HepG2 (cell line): ENCODE measurements around the gene RUNDC1. TPM values are rescaled to one million over a fixed set of nuclear protein-coding genes. Genes with fewer than 3 reads are reported as not detected.
A peak's percentile ranks its signal among the peaks of the same experiment; 100 is the strongest.

Experiments
- BRCA1 ChIP-seq: sonication (generic); formaldehyde crosslinking; IDR thresholded peaks from 2 replicates; pipeline ENCODE4 v1.4.0; 2020; ENCODE audit warnings: missing genetic modification reagents
- EEA1 ChIP-seq: sonication (generic); formaldehyde crosslinking; IDR thresholded peaks from 2 replicates; pipeline ENCODE4 v1.5.1; 2020; ENCODE audit warnings: mild to moderate bottlenecking, missing genetic modification reagents, borderline replicate concordance
- ELF1 ChIP-seq: sonication (generic); formaldehyde crosslinking; IDR thresholded peaks from 2 replicates; pipeline ENCODE4 v1.4.0; 2020; ENCODE audit warnings: missing genetic modification reagents
- ELF3 ChIP-seq: IDR thresholded peaks from 2 replicates; pipeline ENCODE4 v1.6.1; 2016; ENCODE audit warnings: missing genetic modification reagents, missing compliant biosample characterization
- EP300 ChIP-seq, 3 experiments: sonication (generic) in 1 of 3; formaldehyde crosslinking in 1 of 3; IDR thresholded peaks; 2 replicates each; pipeline versions ENCODE4 v1.5.1 to v1.6.1; 2011 to 2020; ENCODE audit warnings: low read depth in 2 of 3, low read length in 2 of 3, borderline replicate concordance in 1 of 3, improper control_type of control experiment in 1 of 3, mild to moderate bottlenecking in 1 of 3, missing genetic modification reagents in 1 of 3, moderate library complexity in 1 of 3
- FOXK2 ChIP-seq: fragments of 450-650 bp; IDR thresholded peaks from 2 replicates; pipeline ENCODE4 v1.6.1; 2016
- GPN1 ChIP-seq: sonication (generic); formaldehyde crosslinking; IDR thresholded peaks from 2 replicates; pipeline ENCODE4 v1.5.1; 2020; ENCODE audit warnings: missing genetic modification reagents, borderline replicate concordance
- HDAC1 ChIP-seq: sonication (generic); formaldehyde crosslinking; IDR thresholded peaks from 2 replicates; pipeline ENCODE4 v1.5.1; 2020; ENCODE audit warnings: mild to moderate bottlenecking, missing genetic modification reagents
- KDM2A ChIP-seq: sonication (generic); formaldehyde crosslinking; IDR thresholded peaks from 2 replicates; pipeline ENCODE4 v1.4.0; 2020; ENCODE audit warnings: low read depth, missing genetic modification reagents, borderline replicate concordance
- KDM6A ChIP-seq: IDR thresholded peaks from 2 replicates; pipeline ENCODE4 v1.6.1; 2016; ENCODE audit warnings: low read depth
- MEF2D ChIP-seq: sonication (generic); formaldehyde crosslinking; IDR thresholded peaks from 2 replicates; pipeline ENCODE4 v1.5.1; 2020; ENCODE audit warnings: mild to moderate bottlenecking, missing genetic modification reagents
- MTA1 ChIP-seq: sonication (generic); formaldehyde crosslinking; IDR thresholded peaks from 2 replicates; pipeline ENCODE4 v1.4.0; 2020; ENCODE audit warnings: missing genetic modification reagents, mild to moderate bottlenecking, borderline replicate concordance
- MXI1 ChIP-seq: IDR thresholded peaks from 3 replicates; pipeline ENCODE4 v1.6.1; 2012; ENCODE audit warnings: low read depth, low read length, inconsistent platforms, borderline replicate concordance
- POLR2AphosphoS2 ChIP-seq: IDR thresholded peaks from 2 replicates; pipeline ENCODE4 v1.6.1; 2011; ENCODE audit warnings: low read depth, low read length, improper control_type of control experiment
- REL ChIP-seq: sonication (generic); formaldehyde crosslinking; conservative IDR thresholded peaks from 2 replicates; pipeline ENCODE4 v1.8.0; 2022; ENCODE audit warnings: mild to moderate bottlenecking, missing genetic modification reagents, moderate library complexity
- RXRA ChIP-seq: sonication (generic); formaldehyde crosslinking; IDR thresholded peaks from 2 replicates; pipeline ENCODE4 v1.5.1; 2020; ENCODE audit warnings: missing genetic modification reagents
- ZEB1 ChIP-seq: IDR thresholded peaks from 2 replicates; pipeline ENCODE4 v1.6.1; 2012; ENCODE audit warnings: mild to moderate bottlenecking, low read depth, inconsistent platforms; ENCODE audit not compliant: insufficient replicate concordance
- ZMAT3 ChIP-seq: sonication (generic); formaldehyde crosslinking; conservative IDR thresholded peaks from 2 replicates; pipeline ENCODE4 v1.7.0; 2021; ENCODE audit warnings: missing genetic modification reagents
- ZNF619 ChIP-seq: sonication (generic); formaldehyde crosslinking; IDR thresholded peaks from 2 replicates; pipeline ENCODE4 v1.4.0; 2020; ENCODE audit warnings: mild to moderate bottlenecking, missing genetic modification reagents
- polyA plus RNA-seq, 8 experiments: library from polyadenylated mRNA; depleted of rRNA in 3 of 8; stranded (reverse) in 7 of 8; unstranded in 1 of 8; fragments of >200 nt; fragmentation: Illumina TruSeq in 4 of 8; extraction: Trizol in 4 of 8; gene quantifications; 2 replicates each; pipeline versions ENCODE4 v1.2.1 to v1.2.3, GENCODE V29; 2011 to 2016; ENCODE audit warnings: low read depth in 4 of 8, missing spikeins in 1 of 8, mixed read lengths in 1 of 8; ENCODE audit not compliant: insufficient read depth in 1 of 8
- total RNA-seq, 5 experiments: library from RNA; depleted of rRNA; stranded (reverse); fragments of >200 nt; fragmentation: Illumina TruSeq; extraction: Trizol; gene quantifications; 2 replicates each; pipeline ENCODE4 v1.2.3, GENCODE V29; 2016; ENCODE audit warnings: low read depth in 1 of 5
- TF ChIP-seq, protein P1 (sequence below): sonication (generic); formaldehyde crosslinking; conservative IDR thresholded peaks from 2 replicates; pipeline ENCODE4 v1.8.0; 2022; ENCODE audit warnings: mild to moderate bottlenecking, moderate library complexity, missing genetic modification reagents
- TF ChIP-seq, protein P2 (sequence below): IDR thresholded peaks from 2 replicates; pipeline ENCODE4 v1.6.1; 2016; ENCODE audit warnings: missing compliant biosample characterization, missing genetic modification reagents, borderline replicate concordance
- TF ChIP-seq, protein P3 (sequence below): sonication (generic); formaldehyde crosslinking; IDR thresholded peaks from 2 replicates; pipeline ENCODE4 v1.5.0; 2020; ENCODE audit warnings: mild to moderate bottlenecking, missing genetic modification reagents
- TF ChIP-seq, protein P4 (sequence below): conservative IDR thresholded peaks from 2 replicates; pipeline ENCODE4 v1.6.1; 2018; ENCODE audit warnings: missing genetic modification reagents

RUNDC1 gene
- total and polyA plus RNA-seq, 2 of the 13 experiments (the other 11 are each of a cell fraction or from before 2014, with no cell fraction given): 10.3 to 11.4 TPM

DNA sequence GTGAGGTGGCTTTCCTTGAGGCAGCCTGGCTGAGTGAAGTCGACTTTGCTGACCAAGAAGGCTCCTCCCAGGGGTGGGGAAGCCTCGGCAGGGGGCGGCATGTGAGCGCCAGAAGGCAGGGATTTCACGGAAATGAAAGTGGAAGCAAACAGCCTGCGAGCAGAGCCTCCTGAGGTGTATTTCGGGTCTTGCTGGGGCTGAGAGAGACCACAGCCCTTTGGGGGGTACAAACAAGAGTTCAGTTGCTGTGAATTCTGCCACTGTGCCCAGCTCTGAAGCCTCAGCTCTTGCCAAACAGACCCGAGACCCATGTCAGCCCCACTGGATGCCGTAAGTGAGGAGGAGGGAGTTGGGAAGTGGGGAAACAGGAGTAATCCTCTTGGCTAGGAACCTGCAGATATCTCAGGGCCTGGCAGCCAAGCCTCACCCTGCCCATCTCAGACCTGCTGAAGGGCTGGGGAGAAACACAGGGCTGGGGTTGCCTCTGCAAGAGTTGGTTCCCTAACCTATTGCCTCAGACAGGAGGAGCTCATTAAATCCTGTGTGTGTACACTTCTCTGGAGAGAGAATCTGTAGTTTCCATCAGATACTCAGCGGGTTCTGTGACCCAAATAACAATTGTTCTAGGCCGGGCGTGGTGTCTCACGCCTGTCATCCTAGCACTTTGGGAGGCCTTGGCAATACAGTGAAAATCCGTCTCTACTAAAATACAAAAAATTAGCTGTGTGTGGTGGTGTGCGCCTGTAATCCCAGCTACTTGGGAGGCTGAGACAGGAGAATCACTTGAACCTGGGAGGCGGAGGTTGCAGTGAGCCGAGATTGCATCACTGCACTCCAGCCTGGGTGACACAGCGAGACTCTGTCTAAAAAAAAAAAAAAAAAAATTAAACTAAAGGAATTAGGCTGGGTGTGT is 26.5 kb downstream of the RUNDC1 start, which contains the start of gene IFI35 (continued):
- TF ChIP-seq, protein P1, sequence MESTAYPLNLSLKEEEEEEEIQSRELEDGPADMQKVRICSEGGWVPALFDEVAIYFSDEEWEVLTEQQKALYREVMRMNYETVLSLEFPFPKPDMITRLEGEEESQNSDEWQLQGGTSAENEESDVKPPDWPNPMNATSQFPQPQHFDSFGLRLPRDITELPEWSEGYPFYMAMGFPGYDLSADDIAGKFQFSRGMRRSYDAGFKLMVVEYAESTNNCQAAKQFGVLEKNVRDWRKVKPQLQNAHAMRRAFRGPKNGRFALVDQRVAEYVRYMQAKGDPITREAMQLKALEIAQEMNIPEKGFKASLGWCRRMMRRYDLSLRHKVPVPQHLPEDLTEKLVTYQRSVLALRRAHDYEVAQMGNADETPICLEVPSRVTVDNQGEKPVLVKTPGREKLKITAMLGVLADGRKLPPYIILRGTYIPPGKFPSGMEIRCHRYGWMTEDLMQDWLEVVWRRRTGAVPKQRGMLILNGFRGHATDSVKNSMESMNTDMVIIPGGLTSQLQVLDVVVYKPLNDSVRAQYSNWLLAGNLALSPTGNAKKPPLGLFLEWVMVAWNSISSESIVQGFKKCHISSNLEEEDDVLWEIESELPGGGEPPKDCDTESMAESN: 0 out of 2 replicates have a peak, but pooled peaks have one; percentile 66
- TF ChIP-seq ZEB1 (no peak), HDAC1 (CRISPR knock-in tag) (peak; percentile 75; the same call in 1 of the 2 replicates), POLR2AphosphoS2 (no peak), ZMAT3 (CRISPR knock-in tag) (0 out of 2 replicates have a peak, but pooled peaks have one; percentile 23), REL (CRISPR knock-in tag) (no peak; the same call in 1 of the 2 replicates), KDM6A (CRISPR knock-in tag) (no peak), FOXK2 (no peak), EEA1 (CRISPR knock-in tag) (0 out of 2 replicates have a peak, but pooled peaks have one; percentile 77), MTA1 (no peak), MEF2D (CRISPR knock-in tag) (peak; percentile 22; the same call in 1 of the 2 replicates), RXRA (CRISPR knock-in tag) (peak; percentile 39; the same call in 1 of the 2 replicates), KDM2A (CRISPR knock-in tag) (no peak; the same call in 1 of the 2 replicates), BRCA1 (CRISPR knock-in tag) (0 out of 2 replicates have a peak, but pooled peaks have one; percentile 71), ZNF619 (no peak), ELF3 (peak; percentile 93), EP300 (IDR thresholded peaks at IDR 0.05; ENCODE audit: low read depth in 2 of 2, low read length in 2 of 2) (no peak), EP300 (CRISPR knock-in tag; IDR thresholded peaks at IDR 0.05; ENCODE audit: borderline replicate concordance) (no peak), MXI1 (peak; percentile 49; the same call in 1 of the 3 replicates), GPN1 (CRISPR knock-in tag) (no peak), ELF1 (peak; percentile 77)
- TF ChIP-seq, protein P2, sequence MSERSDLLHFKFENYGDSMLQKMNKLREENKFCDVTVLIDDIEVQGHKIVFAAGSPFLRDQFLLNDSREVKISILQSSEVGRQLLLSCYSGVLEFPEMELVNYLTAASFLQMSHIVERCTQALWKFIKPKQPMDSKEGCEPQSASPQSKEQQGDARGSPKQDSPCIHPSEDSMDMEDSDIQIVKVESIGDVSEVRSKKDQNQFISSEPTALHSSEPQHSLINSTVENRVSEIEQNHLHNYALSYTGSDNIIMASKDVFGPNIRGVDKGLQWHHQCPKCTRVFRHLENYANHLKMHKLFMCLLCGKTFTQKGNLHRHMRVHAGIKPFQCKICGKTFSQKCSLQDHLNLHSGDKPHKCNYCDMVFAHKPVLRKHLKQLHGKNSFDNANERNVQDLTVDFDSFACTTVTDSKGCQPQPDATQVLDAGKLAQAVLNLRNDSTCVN: peak; percentile 72
- TF ChIP-seq, protein P3, sequence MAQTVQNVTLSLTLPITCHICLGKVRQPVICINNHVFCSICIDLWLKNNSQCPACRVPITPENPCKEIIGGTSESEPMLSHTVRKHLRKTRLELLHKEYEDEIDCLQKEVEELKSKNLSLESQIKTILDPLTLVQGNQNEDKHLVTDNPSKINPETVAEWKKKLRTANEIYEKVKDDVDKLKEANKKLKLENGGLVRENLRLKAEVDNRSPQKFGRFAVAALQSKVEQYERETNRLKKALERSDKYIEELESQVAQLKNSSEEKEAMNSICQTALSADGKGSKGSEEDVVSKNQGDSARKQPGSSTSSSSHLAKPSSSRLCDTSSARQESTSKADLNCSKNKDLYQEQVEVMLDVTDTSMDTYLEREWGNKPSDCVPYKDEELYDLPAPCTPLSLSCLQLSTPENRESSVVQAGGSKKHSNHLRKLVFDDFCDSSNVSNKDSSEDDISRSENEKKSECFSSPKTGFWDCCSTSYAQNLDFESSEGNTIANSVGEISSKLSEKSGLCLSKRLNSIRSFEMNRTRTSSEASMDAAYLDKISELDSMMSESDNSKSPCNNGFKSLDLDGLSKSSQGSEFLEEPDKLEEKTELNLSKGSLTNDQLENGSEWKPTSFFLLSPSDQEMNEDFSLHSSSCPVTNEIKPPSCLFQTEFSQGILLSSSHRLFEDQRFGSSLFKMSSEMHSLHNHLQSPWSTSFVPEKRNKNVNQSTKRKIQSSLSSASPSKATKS (CRISPR knock-in tag): no peak
- TF ChIP-seq, protein P4, sequence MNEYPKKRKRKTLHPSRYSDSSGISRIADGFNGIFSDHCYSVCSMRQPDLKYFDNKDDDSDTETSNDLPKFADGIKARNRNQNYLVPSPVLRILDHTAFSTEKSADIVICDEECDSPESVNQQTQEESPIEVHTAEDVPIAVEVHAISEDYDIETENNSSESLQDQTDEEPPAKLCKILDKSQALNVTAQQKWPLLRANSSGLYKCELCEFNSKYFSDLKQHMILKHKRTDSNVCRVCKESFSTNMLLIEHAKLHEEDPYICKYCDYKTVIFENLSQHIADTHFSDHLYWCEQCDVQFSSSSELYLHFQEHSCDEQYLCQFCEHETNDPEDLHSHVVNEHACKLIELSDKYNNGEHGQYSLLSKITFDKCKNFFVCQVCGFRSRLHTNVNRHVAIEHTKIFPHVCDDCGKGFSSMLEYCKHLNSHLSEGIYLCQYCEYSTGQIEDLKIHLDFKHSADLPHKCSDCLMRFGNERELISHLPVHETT (CRISPR knock-in tag): no peak
